Measurements from ENCODE around the gene GABRG2.

GRCh38 chr5:162128117-162128516 lies 60.5 kb downstream of the GABRG2 start:
- no peak for TF ChIP-seq TAF1 (IDR thresholded peaks at IDR 0.05; ENCODE audit: borderline replicate concordance, low read depth, low read length)
- TF ChIP-seq POLR2A (IDR thresholded peaks at IDR 0.05; ENCODE audit: low read depth, low read length), result no peak
